NOMO-1 treated with DMSO at 0.1 percent for 48 hours (cell line): ENCODE data around the gene CARTPT.

Source experiments
- DNase-seq: peaks from one replicate; lab custom pipeline; 2025; ENCODE audit not compliant: unreplicated experiment; lab: John Stamatoyannopoulos, UW

Gene CARTPT

GRCh38 chr5:71737931-71738539 is 19.0 kb downstream of the CARTPT start:
- no peak for DNase-seq

- no peak for DNase-seq
Measured at GRCh38 chr5:71738662-71739361, 19.7 kb downstream of the CARTPT start.

GRCh38 chr5:71740015-71740753 is 21.1 kb downstream of the CARTPT start:
- DNase-seq: no peak

- DNase-seq: no peak
Measured at GRCh38 chr5:71743155-71743554, 24.1 kb downstream of the CARTPT start.

GRCh38 chr5:71744009-71744790 is 25.1 kb downstream of the CARTPT start:
- DNase-seq: no peak

- no peak for DNase-seq
Measured at GRCh38 chr5:71747182-71747581, 28.1 kb downstream of the CARTPT start.

- DNase-seq: no peak
Measured at GRCh38 chr5:71748360-71748759, 29.3 kb downstream of the CARTPT start.

- no peak for DNase-seq
Measured at GRCh38 chr5:71751422-71751821, 32.3 kb downstream of the CARTPT start.

- no peak for DNase-seq
Measured at GRCh38 chr5:71752441-71753190, 33.5 kb downstream of the CARTPT start.

- DNase-seq: peak; percentile 32
Measured at GRCh38 chr5:71757590-71758543, 38.8 kb downstream of the CARTPT start.

GRCh38 chr5:71762826-71763225 is 43.8 kb downstream of the CARTPT start:
- DNase-seq: no peak

- DNase-seq: no peak
Measured at GRCh38 chr5:71767661-71768060, 48.6 kb downstream of the CARTPT start.

- no peak for DNase-seq
Measured at GRCh38 chr5:71769287-71769686, 50.2 kb downstream of the CARTPT start.

GRCh38 chr5:71770381-71770780 is 51.3 kb downstream of the CARTPT start:
- no peak for DNase-seq
